NCI-H2196 (cell line): ENCODE data around the gene SPTBN4.
"Not testable (repeated sequence)": the region's sequence is repeated elsewhere in the genome, so short reads cannot be mapped to it uniquely, and the experiment has no call there.

Experiments
- DNase-seq: peaks from one replicate; lab custom pipeline; 2025; ENCODE audit not compliant: unreplicated experiment; lab: John Stamatoyannopoulos, UW

Gene SPTBN4

DNA sequence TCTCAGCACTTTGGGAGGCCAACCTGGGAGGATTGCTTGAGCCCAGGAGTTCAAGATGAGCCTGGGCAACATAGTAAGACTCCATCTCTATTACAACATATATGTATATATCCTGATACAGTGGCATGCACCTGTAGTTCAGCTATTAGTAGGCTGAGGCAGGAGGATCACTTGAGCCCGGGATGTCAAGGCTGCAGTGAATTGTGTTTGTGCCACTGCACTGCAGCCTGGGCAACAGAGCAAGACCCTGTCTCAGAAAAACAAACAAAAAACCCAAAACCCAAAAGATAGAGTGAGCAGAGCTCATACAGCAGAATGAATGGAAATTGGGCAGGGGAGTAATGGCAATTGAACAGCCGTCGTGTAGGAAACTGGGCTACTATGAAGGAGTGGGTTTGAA is 92.6 kb downstream of the SPTBN4 start:
- DNase-seq = no peak

DNA sequence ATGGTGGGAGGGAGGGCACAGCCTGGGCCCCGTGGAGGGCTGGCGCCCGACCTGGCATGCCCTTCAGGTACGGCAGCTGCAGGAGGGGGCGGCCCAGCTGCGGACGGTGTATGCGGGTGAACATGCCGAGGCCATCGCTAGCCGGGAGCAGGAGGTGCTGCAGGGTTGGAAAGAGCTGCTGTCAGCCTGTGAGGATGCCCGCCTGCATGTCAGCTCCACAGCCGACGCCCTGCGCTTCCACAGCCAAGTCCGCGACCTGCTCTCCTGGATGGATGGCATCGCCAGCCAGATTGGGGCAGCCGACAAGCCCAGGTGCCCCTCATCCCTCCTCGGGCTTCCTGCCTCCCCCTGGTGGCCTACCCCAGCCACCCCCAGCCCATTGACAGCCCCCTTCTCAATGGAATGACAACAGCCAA is 93.3 kb downstream of the SPTBN4 start:
- DNase-seq = no peak

DNA sequence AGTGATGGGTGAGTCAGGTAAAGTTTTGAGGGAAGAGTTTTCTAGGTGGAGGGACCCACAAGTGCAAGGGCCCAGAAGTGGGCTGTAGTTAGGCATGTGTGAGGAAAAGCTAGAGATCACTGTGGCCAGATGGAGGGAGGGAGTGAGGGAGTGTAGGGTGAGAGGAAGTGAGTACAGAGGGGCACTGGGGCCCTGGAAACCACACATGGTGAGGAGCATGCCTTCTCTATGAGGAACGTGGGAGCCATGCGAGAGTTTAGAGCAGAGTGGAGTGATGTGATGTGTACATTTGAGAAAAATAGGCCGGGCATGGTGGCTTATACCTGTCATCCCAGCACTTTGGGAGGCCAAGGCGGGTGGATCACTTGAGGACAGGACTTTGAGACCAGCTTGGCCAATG is 95.1 kb downstream of the SPTBN4 start:
- DNase-seq = no peak

DNA sequence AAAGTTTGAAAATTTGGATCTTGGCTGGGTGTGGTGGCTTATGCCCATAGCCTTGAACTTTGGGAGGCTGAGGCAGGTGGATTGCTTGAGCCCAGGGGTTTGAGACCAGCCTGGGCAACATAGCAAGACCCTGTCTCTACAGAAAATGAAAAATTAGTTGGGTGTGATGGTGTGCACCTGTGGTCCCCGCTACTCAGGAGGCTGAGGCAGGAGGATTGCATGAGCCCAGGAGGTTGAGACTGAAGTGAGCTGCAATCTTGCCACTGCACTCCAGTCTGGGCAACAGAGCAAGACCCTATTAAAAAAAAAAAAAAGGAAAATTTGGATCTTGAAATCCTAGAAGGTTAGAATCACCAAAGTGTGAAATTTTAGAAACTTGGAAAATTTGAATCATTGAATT is 97.7 kb downstream of the SPTBN4 start:
- not testable (repeated sequence) for DNase-seq

DNA sequence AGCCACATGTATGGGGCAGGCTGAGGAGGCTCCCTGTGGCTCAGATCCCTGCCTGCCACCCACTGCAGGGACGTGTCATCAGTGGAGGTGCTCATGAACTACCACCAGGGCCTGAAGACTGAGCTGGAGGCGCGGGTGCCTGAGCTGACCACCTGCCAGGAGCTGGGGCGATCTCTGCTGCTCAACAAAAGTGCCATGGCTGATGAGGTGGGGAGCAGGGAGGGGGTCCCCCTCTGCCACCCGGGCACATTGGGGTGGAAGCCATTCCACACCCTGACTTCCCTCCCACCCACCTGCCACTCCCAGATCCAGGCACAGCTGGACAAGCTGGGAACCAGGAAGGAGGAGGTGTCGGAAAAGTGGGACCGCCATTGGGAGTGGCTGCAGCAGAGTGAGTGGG is 98.6 kb downstream of the SPTBN4 start:
- no peak for DNase-seq

DNA sequence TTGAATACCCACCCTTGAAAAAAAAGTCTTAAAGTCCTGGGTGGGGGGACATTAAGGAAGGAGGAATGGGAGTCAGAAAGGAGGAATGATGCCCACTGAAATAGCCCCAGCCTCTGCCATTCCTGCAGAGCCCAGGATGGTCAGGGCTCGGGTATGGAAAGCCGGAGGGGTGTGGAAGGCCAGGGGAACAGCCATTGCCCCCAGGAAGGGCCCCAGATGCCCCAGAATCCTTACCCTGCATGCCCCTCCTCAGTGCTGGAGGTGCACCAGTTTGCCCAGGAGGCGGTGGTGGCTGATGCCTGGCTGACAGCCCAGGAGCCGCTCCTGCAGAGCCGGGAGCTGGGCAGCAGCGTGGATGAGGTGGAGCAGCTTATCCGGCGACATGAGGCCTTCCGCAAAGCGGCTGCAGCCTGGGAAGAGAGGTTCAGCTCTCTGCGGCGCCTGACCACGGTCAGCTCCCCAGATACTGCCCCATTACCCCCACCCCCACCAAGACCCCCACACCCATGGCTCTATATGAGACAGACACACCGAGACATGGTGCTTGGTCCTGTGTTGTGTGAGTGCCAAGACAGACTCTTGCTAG is 99.2 kb downstream of the SPTBN4 start:
- no peak for DNase-seq

DNA sequence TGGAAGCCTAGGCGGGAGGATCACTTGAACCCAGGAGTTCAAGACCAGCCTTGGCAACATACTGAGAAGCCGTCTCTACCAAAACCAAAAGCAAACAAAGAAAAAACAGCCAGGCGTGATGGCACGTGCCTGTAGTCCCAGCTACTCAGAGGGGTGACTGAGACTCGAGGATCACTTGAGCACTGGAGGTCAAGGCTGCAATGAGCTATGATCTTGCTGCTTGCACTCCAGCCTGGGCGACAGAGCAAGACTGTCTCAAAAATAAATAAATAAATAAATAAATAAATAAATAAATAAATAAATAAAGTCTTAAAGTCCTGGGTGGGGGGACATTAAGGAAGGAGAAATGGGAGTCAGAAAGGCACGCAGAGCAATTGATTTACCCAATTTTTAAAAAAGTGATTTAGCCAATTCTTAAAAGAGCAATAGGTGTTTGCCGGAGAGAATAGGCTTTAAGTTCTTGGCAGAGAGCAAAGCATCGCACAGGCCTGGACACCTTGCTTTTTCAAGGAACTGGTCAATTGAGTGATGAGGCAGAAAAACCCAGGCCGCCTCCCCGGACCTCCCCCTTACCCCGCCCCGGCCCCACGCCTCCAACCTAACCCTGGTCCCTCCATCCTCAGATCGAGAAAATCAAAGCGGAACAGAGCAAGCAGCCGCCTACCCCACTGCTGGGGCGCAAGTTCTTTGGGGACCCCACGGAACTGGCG is 100.4 kb downstream of the SPTBN4 start:
- DNase-seq = no peak

DNA sequence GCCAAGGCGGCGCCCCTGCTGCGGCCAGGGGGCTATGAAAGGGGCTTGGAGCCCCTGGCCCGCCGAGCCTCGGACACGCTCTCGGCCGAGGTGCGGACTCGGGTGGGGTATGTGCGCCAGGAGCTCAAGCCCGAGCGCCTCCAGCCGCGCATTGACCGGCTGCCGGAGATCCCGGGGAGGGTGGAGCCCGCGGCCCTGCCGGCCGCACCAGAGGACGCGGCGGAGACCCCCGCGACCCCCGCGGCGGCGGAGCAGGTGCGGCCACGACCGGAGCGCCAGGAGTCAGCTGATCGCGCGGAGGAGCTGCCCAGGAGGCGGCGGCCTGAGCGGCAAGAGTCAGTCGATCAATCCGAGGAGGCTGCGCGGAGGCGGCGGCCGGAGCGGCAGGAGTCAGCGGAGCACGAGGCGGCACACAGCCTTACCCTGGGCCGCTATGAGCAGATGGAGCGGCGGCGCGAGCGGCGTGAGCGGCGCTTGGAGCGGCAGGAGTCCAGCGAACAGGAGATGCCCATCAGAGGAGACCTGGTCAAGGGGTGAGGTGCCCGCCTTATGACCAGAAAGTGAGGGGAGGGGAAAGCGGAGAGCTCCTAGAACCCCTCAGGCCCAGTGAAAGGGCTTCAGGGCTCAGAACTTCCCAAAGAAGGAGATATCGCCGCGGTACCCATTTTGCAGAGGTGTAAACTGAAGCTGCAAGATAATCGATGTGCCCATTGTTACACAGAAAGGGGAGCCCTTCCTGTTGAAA is 101.1 kb downstream of the SPTBN4 start:
- DNase-seq = no peak

DNA sequence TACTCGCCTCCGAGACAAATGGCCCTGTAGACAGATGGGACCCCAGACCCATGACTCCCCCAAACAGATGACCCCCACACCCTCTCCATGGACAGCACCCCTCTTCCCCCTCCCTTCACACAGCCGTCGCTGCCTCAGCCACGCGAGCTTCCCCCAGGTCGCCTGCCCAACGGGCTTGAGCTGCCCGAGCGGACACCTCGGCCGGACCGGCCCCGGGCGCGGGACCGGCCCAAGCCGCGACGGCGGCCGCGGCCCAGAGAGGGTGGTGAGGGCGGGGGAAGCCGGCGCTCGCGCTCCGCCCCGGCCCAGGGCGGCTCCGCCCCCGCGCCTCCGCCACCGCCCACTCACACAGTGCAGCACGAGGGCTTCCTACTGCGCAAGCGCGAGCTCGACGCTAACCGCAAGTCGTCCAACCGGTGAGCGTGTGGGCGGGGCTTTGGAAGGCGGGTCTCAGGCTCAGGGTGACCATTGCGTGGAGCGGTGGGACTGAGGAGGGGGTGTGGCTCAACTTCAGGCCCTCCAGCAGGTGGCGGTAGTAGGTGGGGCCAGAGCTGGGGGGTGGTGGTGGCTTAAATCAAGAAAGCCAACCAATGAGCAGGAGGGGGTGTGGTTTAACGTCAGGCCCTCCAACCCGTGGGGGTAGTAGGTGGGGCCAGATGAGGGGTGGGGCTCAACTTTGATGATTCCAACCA is 103.7 kb downstream of the SPTBN4 start:
- peak; percentile 99 for DNase-seq

DNA sequence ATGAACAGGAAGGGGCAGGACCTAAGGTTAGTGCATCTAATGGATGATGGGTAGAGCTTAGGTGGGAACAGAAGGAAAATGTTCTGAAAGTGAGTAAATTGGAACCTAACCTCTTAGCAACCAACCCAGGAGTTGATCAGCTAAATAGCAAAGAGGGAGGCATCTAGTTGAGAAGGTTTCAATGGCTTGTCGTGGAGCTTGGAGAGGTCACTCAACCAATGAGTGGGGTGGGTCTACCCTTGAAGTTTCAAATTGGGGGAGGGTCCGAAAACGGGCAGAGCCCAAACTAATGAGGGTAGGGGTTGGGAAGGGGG is 104.2 kb downstream of the SPTBN4 start:
- no peak for DNase-seq

DNA sequence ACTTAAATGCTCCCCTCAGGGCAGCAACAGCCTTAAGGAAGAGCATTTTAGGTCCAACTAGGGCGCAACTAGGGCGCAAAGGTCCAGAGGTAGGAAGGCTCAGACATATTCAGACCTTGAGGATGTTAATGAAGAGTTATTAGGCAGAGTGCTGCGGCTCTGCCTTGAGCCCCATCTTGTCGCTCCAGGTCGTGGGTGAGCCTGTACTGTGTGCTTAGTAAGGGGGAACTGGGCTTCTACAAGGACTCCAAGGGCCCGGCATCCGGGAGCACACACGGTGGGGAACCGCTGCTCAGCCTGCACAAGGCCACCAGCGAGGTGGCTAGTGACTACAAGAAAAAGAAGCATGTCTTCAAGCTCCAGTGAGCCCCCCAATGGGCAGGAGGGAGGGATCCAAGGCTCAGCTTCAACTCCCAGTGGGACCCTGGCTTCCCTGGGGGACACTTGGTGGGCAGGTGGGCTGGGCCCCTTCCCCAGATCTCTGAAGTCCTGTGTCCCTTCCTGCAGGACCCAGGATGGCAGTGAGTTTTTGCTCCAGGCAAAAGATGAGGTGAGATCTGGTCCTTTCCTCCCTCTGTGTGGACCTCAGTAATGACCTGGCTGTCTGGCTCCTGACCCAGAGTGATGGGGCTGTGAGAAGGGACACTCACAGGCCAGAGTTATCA is 105.2 kb downstream of the SPTBN4 start:
- no peak for DNase-seq

DNA sequence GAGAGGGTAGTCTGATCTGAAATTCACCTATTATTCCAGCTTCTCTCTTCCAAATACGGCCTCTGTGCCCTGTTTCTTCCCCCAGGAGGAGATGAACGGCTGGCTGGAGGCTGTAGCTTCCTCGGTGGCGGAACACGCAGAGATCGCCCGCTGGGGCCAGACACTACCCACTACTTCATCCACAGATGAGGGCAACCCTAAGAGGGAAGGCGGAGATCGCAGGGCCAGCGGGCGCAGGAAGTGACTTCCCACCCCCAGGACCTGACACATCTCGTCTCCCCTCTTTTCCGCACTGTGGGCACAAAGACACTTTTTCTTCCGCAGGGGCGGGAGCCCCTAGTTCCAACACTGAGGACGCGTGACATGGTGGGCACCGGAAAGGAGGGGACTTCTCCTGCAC is 108.5 kb downstream of the SPTBN4 start:
- no peak for DNase-seq

DNA sequence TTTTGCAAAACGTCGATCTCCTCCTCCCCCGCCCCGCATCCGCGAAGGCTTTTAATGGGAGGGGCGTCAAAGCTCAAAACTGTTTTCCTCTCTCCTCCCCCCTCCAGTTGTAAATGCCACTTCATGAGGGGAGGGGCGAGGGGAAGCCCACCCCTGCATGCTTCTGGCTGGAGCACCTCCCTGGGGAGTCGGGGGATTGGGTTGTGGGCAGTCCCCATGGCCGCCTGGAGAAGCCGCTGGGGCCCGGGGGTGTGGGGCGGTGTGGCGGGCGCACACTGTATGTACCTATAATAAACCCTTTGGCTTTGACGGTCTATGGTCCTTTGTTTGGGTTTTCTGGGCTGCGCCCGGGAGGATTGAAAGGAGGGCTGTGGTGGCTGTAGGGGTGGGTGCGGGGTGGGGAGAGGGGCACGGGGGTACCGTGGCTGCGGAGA is 109.4 kb downstream of the SPTBN4 start:
- no peak for DNase-seq

DNA sequence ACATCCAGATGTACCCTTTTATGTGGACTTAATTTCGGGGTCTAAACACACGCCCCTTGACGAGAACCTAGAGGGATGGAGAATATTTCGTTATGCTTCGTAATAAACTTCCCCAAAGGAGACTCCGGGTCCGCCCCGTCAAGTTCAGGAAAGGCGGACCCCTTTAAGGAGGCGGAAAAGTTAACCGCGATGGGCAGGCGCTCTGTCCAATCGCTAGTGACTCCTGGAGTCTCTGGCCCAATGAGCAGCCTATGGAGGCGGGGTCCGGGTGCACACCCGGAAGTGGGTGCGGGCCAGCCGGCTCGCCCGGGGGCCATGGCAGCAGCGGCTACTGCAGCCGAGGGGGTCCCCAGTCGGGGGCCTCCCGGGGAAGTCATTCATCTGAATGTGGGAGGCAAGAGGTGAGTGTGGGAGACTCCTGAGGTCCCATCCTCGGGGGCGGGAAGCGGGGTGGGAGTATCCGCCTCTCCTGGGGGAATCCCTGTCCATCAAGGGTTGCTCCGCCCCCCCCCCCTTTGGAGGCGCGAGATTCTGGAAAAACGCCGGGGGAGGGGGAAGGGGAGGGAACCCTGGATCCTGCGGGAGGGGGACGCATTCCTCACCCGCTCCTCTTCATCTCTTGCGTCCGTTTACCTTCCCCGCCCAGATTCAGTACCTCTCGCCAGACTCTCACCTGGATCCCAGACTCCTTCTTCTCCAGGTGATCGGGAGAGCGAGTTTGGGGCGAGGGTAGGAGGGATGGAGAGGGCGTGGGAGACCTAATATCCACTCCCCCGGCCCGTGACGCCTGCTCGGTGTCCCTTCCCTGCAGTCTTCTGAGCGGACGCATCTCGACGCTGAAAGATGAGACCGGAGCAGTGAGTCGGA is 110.0 kb downstream of the SPTBN4 start, which contains the start of gene SHKBP1:
SHKBP1 (plus strand) TSS at position 289 of the 867 bp plus-strand sequence; CDS start at position 316, 27 bp downstream.
- DNase-seq = peak; percentile 95

DNA sequence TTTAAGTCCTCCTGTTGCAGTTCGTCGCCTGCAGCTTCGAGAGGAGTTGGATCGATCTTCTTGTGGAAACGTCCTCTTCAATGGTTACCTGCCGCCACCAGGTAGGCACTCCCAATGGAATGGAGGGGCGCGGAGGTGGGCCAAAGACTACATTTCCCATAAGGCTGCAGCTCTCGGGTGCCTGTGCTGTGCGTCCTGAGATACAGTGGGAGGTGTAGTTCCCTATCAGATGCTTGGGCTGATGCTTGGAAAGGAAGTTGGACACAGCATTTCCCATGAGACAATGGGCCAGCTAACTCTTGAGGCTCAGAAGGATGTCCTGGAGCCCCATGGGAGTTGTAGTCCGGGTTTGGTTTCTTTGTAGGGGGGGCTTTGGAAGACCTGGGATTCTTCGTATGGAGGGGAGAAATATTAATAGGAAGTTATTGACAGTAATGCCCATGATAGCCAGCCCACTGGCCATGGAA is 111.7 kb downstream of the SPTBN4 start:
- peak; percentile 45 for DNase-seq

DNA sequence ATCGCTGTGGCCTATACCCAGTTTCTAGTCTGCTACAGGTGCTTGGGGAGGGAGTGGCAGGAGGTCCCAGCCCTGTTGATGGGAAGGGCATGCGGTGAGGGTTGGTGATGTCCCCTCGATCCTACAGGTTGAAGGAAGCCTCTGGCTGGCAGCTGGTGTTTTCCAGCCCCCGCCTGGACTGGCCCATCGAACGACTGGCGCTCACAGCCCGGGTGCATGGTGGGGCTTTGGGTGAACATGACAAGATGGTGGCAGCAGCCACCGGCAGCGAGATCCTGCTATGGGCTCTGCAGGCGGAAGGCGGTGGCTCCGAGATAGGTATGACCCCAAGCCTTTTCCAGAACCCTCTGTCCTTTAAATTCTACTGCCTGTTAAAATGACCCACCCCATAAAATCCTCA is 113.8 kb downstream of the SPTBN4 start:
- no peak for DNase-seq

DNA sequence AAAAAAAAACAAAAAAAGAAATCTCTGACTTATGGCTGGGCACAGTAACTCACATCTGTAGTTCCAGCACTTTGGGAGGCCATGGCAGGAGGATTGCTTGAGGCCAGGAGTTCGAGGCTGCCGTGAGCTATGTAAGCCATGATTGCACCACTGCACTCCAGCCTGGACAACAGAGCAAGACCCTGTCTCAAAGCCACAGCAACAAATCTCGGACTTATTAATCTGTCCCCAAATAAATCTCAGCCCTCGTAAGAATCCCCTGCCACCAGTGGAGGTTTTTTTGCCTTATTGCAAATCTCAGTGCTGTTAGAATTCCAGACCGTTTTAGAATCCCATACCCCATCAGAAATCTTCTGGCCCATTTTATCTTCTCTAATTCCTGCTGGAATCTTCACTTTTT is 114.7 kb downstream of the SPTBN4 start:
- DNase-seq = no peak

DNA sequence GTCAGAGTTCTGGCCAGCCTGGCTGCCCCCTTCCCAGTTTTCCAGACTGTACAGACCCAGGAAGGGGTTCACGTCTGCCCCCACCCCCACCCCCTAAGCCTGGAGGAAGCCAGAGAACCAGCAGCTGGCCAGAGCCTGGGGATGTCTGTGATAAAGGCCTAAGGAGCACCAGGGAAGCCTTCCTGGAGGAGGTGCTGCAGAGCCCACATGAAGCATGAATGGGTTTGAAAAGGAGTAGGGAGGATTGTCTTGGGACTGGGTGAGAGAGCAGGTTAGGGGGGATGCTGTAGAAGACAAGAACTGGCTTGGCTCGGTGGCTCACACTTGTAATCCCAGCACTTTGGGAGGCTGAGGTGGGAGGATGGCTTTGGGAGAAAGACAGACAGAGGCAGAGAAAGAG is 115.7 kb downstream of the SPTBN4 start:
- no peak for DNase-seq

DNA sequence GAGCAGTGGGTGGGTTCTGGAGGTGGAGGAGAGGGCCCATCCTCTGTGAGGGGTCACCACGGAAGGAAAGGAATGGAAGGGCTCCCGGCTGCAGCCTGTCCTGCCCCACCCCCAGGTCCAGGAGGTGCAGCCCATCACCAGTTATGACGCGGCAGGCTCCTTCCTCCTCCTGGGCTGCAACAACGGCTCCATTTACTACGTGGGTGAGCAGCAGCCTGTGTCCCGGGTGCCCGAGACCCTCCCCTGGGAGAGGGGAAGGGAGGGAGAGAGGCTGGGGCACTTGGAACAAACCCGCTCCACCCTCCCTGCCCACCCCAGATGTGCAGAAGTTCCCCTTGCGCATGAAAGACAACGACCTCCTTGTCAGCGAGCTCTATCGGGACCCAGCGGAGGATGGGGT is 116.5 kb downstream of the SPTBN4 start:
- no peak for DNase-seq

DNA sequence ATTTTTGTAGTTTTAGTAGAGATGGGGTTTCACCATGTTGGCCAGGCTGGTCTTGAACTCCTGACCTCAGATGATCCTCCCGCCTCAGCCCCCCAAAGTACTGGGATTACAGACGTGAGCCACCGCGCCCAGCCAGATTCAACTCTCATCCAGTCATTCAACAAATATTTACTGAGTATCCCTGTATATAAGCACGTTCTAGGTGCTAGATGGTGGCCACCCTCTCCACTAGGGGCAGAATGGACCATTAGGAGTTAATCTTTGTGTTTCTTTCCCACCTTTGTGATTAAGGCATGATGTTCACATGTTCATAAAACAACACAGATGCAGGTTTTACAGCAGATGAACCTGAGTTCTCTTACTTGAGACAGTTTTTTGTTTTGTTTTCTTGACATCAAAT is 117.2 kb downstream of the SPTBN4 start:
- DNase-seq = no peak
